Measurements from ENCODE around the gene FAR2. TPM values are rescaled to one million over a fixed set of nuclear protein-coding genes. Genes with fewer than 3 reads are reported as not detected.
"Not testable (repeated sequence)": the region's sequence is repeated elsewhere in the genome, so short reads cannot be mapped to it uniquely, and the experiment has no call there.

The FAR2 gene
- total and polyA plus RNA-seq, 4 donors, result 7.1 to 14.4 (median 11.2) TPM

DNA sequence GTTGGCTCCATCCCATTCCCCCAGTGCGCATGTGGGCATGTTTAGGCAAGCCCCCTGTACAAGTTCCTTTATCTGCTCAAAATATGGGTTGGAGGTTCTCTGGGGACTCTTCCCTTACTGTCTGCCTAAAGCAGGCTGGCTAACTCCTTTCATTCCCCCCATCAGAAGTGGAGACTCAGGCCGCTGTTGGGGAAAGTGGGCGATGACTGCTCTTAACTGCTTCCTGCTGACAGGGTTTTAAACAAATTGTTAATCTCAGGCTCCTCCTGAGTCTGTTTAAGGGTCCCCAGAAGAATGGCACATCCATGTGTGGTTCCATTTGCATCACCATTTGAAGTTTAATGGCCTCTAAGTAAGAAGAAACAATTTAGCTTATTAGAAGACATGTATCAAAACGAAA, 15.4 kb upstream of the FAR2 start:
- H3K27me3 ChIP-seq (ENCODE audit: control insufficient read depth in 3 of 3, insufficient read depth in 3 of 3, low read length in 2 of 3), result no peaks in the 10 kb centered on the region
- H3K9ac ChIP-seq (ENCODE audit: insufficient read depth in 1 of 2, low read length in 2 of 2), result no peak overlapping the region
- H3K4me3 ChIP-seq, result no peak overlapping the region
- H3K9me3 ChIP-seq (ENCODE audit: control insufficient read depth in 4 of 4, insufficient read depth in 3 of 4, low read length in 3 of 4), result no peaks in the 10 kb centered on the region
- no peaks in the 10 kb centered on the region for H3K36me3 ChIP-seq (ENCODE audit: control insufficient read depth in 4 of 4, insufficient read depth in 4 of 4, low read length in 4 of 4)
- H3K4me1 ChIP-seq (ENCODE audit: control insufficient read depth in 5 of 5, insufficient read depth in 5 of 5, low read length in 5 of 5), result no peaks in the 10 kb centered on the region
- H3K27ac ChIP-seq (ENCODE audit: low read depth in 1 of 2, low read length in 1 of 2), result no peak overlapping the region
- DNase-seq (no peak), ATAC-seq (ENCODE audit: insufficient read depth, low FRiP score) (no peak)
- WGBS, 2 donors, result 69 to 76% methylated on average over 4 of the region's 4 CpGs
- TF ChIP-seq, protein P1, sequence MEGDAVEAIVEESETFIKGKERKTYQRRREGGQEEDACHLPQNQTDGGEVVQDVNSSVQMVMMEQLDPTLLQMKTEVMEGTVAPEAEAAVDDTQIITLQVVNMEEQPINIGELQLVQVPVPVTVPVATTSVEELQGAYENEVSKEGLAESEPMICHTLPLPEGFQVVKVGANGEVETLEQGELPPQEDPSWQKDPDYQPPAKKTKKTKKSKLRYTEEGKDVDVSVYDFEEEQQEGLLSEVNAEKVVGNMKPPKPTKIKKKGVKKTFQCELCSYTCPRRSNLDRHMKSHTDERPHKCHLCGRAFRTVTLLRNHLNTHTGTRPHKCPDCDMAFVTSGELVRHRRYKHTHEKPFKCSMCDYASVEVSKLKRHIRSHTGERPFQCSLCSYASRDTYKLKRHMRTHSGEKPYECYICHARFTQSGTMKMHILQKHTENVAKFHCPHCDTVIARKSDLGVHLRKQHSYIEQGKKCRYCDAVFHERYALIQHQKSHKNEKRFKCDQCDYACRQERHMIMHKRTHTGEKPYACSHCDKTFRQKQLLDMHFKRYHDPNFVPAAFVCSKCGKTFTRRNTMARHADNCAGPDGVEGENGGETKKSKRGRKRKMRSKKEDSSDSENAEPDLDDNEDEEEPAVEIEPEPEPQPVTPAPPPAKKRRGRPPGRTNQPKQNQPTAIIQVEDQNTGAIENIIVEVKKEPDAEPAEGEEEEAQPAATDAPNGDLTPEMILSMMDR (IDR thresholded peaks at IDR 0.05; ENCODE audit: control extremely low read depth, extremely low read depth), result no peak

DNA sequence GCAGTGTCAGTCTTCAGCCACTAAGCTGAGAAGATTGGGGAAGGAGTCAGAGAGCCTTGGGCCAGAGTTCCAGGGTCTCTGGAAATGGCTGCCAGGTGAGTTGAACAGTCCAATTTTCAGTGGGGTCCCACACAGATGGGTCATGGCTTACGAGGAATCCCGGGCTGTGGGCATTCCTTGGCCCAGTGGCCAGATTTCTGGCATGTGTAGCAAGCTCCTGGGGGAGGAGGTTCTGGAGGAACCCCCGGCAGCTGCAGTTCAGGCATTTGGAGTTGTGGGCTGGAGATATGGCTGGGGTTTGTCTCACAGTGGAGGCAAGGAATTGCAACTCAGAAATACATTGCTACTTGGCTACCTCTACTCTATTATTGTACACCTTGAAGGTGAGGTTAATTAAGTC, 10.8 kb upstream of the FAR2 start:
- not testable (repeated sequence) for H3K9ac ChIP-seq (ENCODE audit: insufficient read depth in 1 of 2, low read length in 2 of 2); H3K4me1 ChIP-seq (ENCODE audit: control insufficient read depth in 5 of 5, insufficient read depth in 5 of 5, low read length in 5 of 5); ATAC-seq (ENCODE audit: insufficient read depth, low FRiP score); DNase-seq; H3K36me3 ChIP-seq (ENCODE audit: control insufficient read depth in 4 of 4, insufficient read depth in 4 of 4, low read length in 4 of 4); H3K27me3 ChIP-seq (ENCODE audit: control insufficient read depth in 3 of 3, insufficient read depth in 3 of 3, low read length in 2 of 3); H3K27ac ChIP-seq (ENCODE audit: low read depth in 1 of 2, low read length in 1 of 2); H3K4me3 ChIP-seq; H3K9me3 ChIP-seq (ENCODE audit: control insufficient read depth in 4 of 4, insufficient read depth in 3 of 4, low read length in 3 of 4)
- 81 to 91% methylated on average over 3 of the region's 3 CpGs for WGBS, 2 donors

DNA sequence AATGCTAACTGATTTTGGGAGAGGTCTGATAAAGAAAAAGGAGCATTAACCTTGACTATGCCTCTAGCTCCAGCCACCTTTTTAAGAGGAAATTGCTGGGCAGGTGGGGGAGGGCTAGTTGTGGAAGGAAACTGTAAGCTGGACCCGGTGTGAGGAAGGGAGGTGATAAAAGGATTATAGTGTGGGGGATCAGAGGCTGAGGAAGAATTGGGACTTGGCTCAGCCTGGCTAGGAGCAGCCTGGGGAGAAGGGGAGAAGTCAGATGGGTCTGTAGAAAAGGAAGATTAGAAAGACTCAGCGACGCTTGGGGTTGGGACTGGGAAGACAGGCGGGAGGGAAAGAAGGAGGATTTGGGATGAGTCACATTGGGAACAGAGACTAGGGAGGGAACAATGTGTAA, 10.2 kb upstream of the FAR2 start:
- DNase-seq; H3K36me3 ChIP-seq (ENCODE audit: control insufficient read depth in 4 of 4, insufficient read depth in 4 of 4, low read length in 4 of 4); H3K4me1 ChIP-seq (ENCODE audit: control insufficient read depth in 5 of 5, insufficient read depth in 5 of 5, low read length in 5 of 5); ATAC-seq (ENCODE audit: insufficient read depth, low FRiP score); H3K9ac ChIP-seq (ENCODE audit: insufficient read depth in 1 of 2, low read length in 2 of 2); H3K27ac ChIP-seq (ENCODE audit: low read depth in 1 of 2, low read length in 1 of 2); H3K9me3 ChIP-seq (ENCODE audit: control insufficient read depth in 4 of 4, insufficient read depth in 3 of 4, low read length in 3 of 4); H3K4me3 ChIP-seq; H3K27me3 ChIP-seq (ENCODE audit: control insufficient read depth in 3 of 3, insufficient read depth in 3 of 3, low read length in 2 of 3): not testable (repeated sequence)
- 74 to 75% methylated on average over 4 of the region's 4 CpGs for WGBS, 2 donors

DNA sequence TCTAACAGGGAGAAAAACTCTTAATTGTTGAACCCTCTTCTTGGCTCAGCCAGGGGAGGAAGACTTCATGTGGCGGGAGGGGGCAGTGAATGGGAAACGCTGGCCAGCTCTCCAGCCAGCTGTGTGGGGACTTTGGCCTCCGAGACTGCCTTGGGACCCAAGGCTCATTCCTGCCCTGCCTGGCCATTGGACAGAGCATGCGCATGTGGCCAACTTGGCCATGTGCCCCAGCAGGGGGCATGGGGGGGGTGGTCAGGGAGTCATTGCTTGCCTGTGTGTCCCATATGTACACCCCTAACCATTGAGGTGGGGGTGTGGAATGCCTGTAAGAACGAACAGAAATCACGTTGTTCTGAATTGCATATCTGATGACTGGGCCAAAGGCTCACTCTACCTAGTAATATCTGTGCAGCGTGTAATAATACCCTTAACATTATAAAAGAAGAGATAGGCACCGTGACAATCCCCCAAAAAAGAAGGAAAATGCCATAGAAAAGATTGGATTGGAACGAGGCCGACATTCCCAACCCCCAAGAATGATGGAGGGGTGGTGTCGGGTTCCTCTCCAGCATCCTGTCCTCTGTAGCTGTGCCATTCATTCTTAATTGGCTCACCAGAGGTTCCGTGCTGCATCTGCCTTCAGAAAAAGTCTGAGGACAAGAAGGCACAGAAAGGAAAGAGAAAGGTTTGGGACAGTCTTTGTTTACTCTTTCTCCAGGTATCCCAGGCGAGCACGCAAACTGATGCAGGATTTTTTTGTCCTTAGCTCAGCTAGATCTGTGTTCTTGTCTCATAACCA, 3.5 kb upstream of the FAR2 start:
- TF ChIP-seq, protein P1 (IDR thresholded peaks at IDR 0.05; ENCODE audit: control extremely low read depth, extremely low read depth), result no peak
- 91 to 92% methylated on average over 14 of the region's 14 CpGs for WGBS, 2 donors
- Histone ChIP-seq H3K9me3 (ENCODE audit: control insufficient read depth in 4 of 4, insufficient read depth in 3 of 4, low read length in 3 of 4) (no peaks in the 10 kb centered on the region), H3K4me1 (ENCODE audit: control insufficient read depth in 5 of 5, insufficient read depth in 5 of 5, low read length in 5 of 5) (peaks cover 0 to 6% (median 0%) of the 10 kb centered on the region in 5 donors), H3K27me3 (ENCODE audit: control insufficient read depth in 3 of 3, insufficient read depth in 3 of 3, low read length in 2 of 3) (peaks cover 0 to 12% (median 10%) of the 10 kb centered on the region in 3 donors), H3K9ac (ENCODE audit: insufficient read depth in 1 of 2, low read length in 2 of 2) (no peak overlapping the region), H3K36me3 (ENCODE audit: control insufficient read depth in 4 of 4, insufficient read depth in 4 of 4, low read length in 4 of 4) (no peaks in the 10 kb centered on the region), H3K27ac (ENCODE audit: low read depth in 1 of 2, low read length in 1 of 2) (no peak overlapping the region), H3K4me3 (no peak overlapping the region)
- DNase-seq (no peak), ATAC-seq (ENCODE audit: insufficient read depth, low FRiP score) (no peak)

Measured in lung (tissue), 12 donors.